Measurements from ENCODE around the gene PRRT1B.
A peak's percentile ranks its signal among the peaks of the same experiment; 100 is the strongest.

PRRT1B gene

GRCh38 chr9:131597246-131597645 lies 51.9 kb downstream of the PRRT1B start:
- no peak for DNase-seq (ENCODE audit: low spot score)

GRCh38 chr9:131598121-131598520 lies 52.8 kb downstream of the PRRT1B start:
- DNase-seq (ENCODE audit: low spot score) = peak; percentile 82

- DNase-seq (ENCODE audit: low spot score) = no peak
Measured at GRCh38 chr9:131601683-131602181, 56.4 kb downstream of the PRRT1B start.

- no peak for DNase-seq (ENCODE audit: low spot score)
Measured at GRCh38 chr9:131603199-131603598, 57.9 kb downstream of the PRRT1B start.

- no peak for DNase-seq (ENCODE audit: low spot score)
Measured at GRCh38 chr9:131603711-131604439, 58.6 kb downstream of the PRRT1B start.

- no peak for DNase-seq (ENCODE audit: low spot score)
Measured at GRCh38 chr9:131605770-131606590, 60.7 kb downstream of the PRRT1B start.

GRCh38 chr9:131606896-131607567 lies 61.7 kb downstream of the PRRT1B start:
- no peak for DNase-seq (ENCODE audit: low spot score)

GRCh38 chr9:131607591-131607990 lies 62.3 kb downstream of the PRRT1B start:
- no peak for DNase-seq (ENCODE audit: low spot score)

- peak; percentile 57 for DNase-seq (ENCODE audit: low spot score)
Measured at GRCh38 chr9:131608493-131609037, 63.2 kb downstream of the PRRT1B start.

All from Ammon's horn (tissue), 1 donor.